A549 (cell line): ENCODE data around the gene CD2AP.

ENCODE experiments used
- CEBPB ChIP-seq, 2 experiments: fragments of >200 bp in 1 of 2; sonication (Bioruptor Twin) in 1 of 2; formaldehyde crosslinking in 1 of 2; IDR thresholded peaks; 2 replicates each; pipeline ENCODE4 v1.6.1; 2012 to 2016
- CHD4 ChIP-seq: fragments of 200-600 bp; sonication (generic); IDR thresholded peaks from 2 replicates; pipeline ENCODE4 v1.6.1; 2016; ENCODE audit warnings: antibody characterized with exemption, mild to moderate bottlenecking, borderline replicate concordance
- CTCF ChIP-seq: fragments of >200 bp; sonication (Bioruptor Twin); formaldehyde crosslinking; IDR thresholded peaks from 3 replicates; pipeline ENCODE4 v1.5.1; 2016
- EP300 ChIP-seq, 2 experiments: fragments of >200 bp; sonication (Bioruptor Twin); formaldehyde crosslinking; IDR thresholded peaks; 2 replicates in 1 of 2; 3 replicates in 1 of 2; pipeline ENCODE4 v1.6.1; 2016 to 2017
- ESRRA ChIP-seq: fragments of 150-350 bp; IDR thresholded peaks from 2 replicates; pipeline ENCODE4 v1.6.1; 2014; ENCODE audit warnings: mild to moderate bottlenecking, low read length, borderline replicate concordance
- KDM1A ChIP-seq: fragments of 200-600 bp; sonication (generic); IDR thresholded peaks from 2 replicates; pipeline ENCODE4 v1.6.1; 2016; ENCODE audit warnings: low read depth, mild to moderate bottlenecking
- KDM5A ChIP-seq: fragments of 200-600 bp; sonication (generic); IDR thresholded peaks from 2 replicates; pipeline ENCODE4 v1.6.1; 2016; ENCODE audit warnings: antibody characterized with exemption, mild to moderate bottlenecking
- MAX ChIP-seq: IDR thresholded peaks from 2 replicates; pipeline ENCODE4 v1.6.1; 2012
- POLR2A ChIP-seq: IDR thresholded peaks from 2 replicates; pipeline ENCODE4 v1.6.1; 2012; ENCODE audit warnings: mild to moderate bottlenecking, low read length
- RFX5 ChIP-seq: fragments of 450-650 bp; IDR thresholded peaks from 2 replicates; pipeline ENCODE4 v1.7.1; 2014; ENCODE audit warnings: antibody characterized with exemption, mild to moderate bottlenecking, moderate library complexity

DNA sequence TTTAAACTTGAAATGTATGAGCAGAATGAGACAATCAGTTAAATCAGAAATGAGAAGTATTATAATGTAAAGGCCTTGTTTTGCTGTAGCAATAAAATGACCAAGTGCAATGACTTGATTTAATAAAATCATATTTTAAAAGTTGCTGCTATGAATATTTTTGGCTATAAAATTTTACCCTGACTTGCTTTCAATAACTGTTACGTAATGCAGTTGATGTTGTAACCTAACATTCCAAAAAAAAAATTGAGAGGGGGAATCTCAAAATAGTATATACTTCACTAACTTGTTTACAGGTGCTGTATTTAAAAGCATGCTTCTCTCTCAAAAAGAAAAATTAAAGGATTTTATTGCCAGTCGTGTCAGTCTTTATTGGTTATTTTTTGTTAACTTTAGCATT lies 149.2 kb downstream of the CD2AP start:
- no peak for TF ChIP-seq CTCF
- no peak for TF ChIP-seq POLR2A
- no peak for TF ChIP-seq CEBPB (IDR thresholded peaks at IDR 0.05)
- TF ChIP-seq ESRRA = no peak
- TF ChIP-seq KDM5A = no peak
- no peak for TF ChIP-seq MAX
- no peak for TF ChIP-seq EP300 (IDR thresholded peaks at IDR 0.05)
- TF ChIP-seq RFX5 = no peak
- no peak for TF ChIP-seq KDM1A
- TF ChIP-seq CHD4 = no peak
